SK-N-DZ (cell line): ENCODE results near the gene GGACT.

Experiments used
- DNase-seq: peaks from one replicate; pipeline ENCODE4 v3.0.0-alpha.2; 2015; ENCODE audit warnings: low spot score

The GGACT gene

GRCh38 chr13:100514788-100515409 is 73.7 kb downstream of the GGACT start:
- DNase-seq: peak; percentile 65

DNA sequence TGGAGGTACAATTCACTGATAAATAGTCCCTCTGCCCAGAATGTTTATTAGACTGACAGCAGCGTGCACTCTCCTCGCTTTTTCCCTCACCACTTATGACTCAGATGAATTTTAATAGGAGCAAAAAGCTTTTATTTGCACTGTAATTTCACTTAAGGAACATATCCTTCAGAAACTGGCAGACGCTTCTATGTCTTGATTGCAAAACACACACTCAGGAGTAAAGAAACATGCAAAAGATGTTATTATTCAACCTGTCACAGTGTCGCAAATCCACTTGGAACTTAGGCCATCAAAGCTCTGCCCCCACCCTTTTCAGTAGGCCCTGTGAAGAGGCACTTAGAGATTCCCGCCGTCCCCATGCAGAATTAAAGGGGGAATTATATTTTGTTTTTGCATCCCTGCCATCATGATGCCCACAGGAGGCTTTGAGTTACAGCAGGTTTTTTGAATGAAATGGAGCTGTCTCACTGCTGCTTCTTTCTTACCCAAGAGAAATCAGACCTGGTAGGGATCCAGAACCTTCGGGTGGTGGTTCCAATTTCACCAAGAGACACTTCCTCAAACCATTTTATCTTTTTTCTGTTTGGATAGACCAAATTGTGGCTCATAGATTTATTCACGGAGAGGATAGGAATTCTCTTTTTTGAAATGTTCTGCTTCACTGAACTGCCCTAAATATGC is 74.5 kb downstream of the GGACT start:
- no peak for DNase-seq

DNA sequence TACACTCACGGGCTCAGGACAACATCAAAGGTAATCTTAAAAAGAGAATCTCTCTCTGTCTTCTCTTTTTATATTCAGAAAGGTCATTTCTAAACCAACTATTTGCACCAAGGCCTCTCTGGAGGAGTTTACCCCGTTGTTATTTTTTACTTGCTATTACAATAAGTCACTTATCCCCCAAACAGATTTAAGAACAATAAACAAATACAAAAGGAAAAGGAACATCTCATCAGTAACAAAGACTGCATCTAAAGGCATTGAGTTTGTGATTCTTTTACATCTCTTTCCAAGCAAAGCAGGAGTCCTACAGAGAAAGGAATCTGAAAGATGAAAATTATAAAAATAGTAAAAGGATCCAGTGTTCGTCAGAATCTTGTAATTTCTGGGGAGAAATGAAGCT is 75.4 kb downstream of the GGACT start:
- DNase-seq: no peak

DNA sequence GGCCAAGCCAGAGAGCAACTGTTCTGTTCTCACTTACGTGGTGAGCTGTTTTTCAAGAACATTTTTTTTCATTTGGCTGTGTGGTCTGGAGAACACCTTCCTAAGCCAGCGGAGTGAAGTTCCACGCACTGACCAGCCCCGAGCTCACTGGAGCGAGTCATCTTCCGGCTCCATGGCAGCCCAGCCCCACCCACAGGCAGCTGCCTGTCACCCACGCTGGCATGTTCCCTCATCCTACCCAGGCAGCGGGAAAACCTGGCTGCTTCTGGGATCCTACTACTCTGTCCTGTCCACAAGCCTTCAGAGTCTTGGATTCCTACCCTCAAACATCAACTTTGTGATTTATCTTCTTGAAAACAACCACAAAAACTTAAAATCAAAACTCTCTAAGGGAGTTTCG is 76.2 kb downstream of the GGACT start:
- no peak for DNase-seq

GRCh38 chr13:100511466-100511865 is 77.1 kb downstream of the GGACT start:
- DNase-seq: no peak

- DNase-seq: peak; percentile 57
Measured at GRCh38 chr13:100510208-100510957, 78.2 kb downstream of the GGACT start.

- DNase-seq: no peak
Measured at GRCh38 chr13:100508996-100509395, 79.6 kb downstream of the GGACT start.

DNA sequence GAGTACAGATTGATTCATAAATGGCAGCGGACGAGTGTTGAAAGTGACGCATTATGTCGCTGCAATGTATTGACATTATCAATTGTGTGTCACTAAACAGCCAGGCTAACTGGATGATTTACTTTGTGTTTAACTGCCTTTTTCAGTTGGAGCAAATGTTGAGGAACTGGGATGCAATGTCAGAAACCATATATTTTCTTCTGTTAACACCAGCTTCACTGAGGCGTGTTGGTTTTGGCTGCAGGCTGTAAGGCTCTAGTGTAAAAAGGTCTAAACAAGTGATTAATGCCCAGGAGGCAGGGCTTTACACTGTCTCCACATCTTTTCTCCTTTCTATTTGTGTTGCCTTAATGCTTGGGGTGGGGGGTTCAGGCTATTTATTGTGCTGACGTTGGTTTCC is 80.1 kb downstream of the GGACT start:
- DNase-seq: no peak

DNA sequence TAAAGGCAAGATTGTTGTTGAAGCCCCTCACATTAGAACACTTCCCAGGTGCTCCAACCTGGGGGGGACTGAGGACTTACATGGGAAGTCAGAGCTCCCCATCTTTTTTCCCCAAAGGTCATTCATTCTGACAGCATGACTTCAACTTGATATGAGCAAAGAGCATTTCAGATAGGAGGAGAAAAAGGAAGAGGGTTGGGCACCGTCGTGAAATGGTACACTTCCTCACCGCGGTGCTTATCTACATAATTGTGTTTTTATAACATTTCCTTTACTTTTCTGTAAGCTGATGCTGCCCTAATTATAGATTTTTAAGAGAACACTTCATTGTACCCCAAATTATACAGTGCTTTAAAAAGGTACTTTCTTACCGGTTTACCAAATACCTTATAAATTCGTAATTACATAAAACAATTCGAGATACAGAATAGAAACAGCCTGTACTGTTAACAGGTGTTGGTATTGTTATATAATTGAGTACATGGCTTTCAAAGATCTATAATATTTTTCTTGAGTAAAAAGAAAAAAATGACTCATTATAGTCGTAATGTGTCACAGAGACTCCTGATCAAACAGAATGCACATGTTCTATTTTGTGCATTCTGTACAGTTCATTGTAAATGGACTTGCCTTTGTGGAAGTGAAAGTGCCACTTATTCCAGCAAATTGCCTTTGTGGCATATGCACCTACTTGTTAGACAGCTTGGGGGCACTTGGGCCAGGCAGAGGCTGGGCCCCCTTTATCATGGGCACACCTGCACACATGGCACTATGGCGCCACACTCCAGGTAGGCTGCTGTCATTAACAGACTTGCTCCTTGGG is 81.8 kb downstream of the GGACT start:
- DNase-seq: no peak

GRCh38 chr13:100506154-100506553 is 82.4 kb downstream of the GGACT start:
- DNase-seq: no peak

- no peak for DNase-seq
Measured at GRCh38 chr13:100503622-100504021, 85.0 kb downstream of the GGACT start.

GRCh38 chr13:100502446-100502845 is 86.1 kb downstream of the GGACT start:
- DNase-seq: no peak

GRCh38 chr13:100497389-100497788 is 91.2 kb downstream of the GGACT start:
- DNase-seq: no peak

DNA sequence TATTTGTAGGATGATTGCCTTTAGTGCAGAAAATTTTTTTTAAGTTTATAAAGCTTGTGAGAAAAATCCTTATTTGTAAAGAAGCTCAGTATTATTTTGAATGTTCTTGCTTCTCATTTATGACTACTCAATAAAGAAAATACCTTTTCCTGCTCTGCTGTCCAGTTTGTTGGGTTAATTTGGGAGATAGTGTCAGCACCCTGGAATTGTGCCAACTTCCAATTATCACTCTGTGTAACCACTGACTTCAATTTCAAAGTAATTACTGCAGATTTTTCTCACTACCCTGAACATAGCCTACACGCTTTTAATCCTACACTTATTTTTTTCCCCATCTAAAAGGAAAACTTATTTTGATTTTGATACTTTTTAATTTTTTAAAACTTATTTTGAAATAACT is 93.1 kb downstream of the GGACT start:
- no peak for DNase-seq

GRCh38 chr13:100493418-100493817 is 95.2 kb downstream of the GGACT start:
- DNase-seq: no peak

GRCh38 chr13:100491164-100491842 is 97.3 kb downstream of the GGACT start:
- no peak for DNase-seq

DNA sequence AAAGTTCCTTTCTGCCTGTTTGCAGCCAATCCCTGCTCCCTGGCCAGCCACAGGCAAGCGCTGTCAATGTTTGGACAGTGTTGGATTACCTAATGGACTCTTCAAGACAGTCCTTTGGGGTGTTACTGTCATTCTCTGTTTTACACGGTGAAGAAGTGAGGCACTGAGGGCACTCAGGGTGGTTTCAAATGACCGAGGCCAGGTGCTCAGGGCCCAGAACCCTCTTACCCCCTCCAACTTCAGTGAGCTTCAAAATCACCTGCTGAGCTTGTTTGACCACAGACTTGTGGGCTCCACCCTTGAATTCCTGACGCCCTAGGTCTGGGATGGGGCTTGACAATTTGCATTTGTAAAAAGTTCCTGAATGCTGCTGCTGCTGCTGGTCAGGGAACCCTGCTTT is 97.9 kb downstream of the GGACT start:
- DNase-seq: no peak

GRCh38 chr13:100485265-100485664 is 103.3 kb downstream of the GGACT start:
- no peak for DNase-seq

DNA sequence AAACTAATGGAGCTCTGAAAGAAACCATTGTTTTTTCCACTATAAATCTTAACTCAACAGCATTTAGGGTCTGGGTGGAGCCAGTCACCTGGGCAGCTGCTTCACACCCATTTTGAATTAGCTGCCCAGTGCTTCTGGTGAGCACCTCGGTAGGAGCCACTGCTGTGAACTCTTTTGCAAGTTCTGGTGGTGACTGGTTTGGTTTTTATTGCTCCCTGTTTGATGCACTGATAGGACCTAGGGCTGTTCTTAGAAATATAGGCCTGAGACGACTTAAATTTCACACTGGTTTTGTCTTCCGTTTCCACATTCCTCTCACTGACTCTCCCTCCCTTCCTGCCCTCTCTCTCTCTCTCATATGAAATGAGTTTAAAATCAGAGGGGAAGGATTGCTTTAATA is 103.9 kb downstream of the GGACT start:
- DNase-seq: no peak

DNA sequence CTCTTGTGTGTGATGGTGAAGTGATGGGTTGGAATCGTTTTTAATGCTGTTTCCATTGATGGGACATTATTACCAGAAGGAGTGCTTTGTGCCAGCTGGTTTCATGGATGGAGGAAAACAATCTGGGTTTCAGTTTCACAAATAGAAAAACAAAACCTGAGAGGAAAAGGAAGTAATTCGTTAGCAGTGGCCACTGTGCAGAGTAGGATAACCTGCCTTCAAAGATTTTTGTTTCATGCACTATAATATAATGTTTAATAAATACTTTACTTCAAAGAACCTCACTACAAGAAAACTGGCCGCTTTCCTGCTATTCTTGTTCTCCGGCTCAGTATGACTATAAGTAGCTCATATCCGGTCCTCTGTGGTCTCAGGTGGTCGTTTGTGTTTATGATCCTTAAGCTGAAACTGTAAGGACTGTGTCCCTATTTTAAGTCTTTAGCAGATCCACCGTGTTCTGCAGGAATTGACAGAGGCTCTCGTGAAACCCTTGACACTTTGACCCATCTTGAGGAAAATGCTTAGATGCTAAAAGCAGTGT is 104.7 kb downstream of the GGACT start:
- DNase-seq: no peak

DNA sequence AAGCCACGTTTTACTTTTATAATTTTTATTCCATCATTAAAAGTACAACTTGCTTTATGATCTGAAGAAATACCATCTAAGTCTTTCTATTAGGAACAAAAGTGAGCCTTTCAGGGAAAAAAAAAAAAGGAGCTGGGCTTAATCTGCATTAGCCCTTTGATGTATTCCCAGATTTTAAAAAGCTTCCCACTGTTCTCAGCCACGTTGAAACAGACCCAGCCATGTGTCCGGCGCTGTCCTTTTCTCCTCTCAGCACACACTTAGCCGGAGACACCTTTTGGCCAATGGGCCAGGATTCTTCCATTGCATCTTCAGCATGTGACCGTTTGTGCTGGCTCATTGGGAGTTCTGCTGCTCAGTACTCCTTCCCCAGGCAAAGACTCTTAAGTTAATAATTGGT is 105.5 kb downstream of the GGACT start:
- DNase-seq: no peak
